Activated gamma-delta T cell treated with Interleukin-2 at 50 U/mL for 16 hours (primary cell): ENCODE measurements around the gene TMEM231.
"Not testable (repeated sequence)": the region's sequence is repeated elsewhere in the genome, so short reads cannot be mapped to it uniquely, and the experiment has no call there.

Experiments used
- DNase-seq: peaks from one replicate; pipeline ENCODE4 v3.0.0-alpha.2; 2020

Gene TMEM231

GRCh38 chr16:75566040-75566757, 10.1 kb upstream of the TMEM231 start, which contains the start of gene GABARAPL2:
GABARAPL2 (plus strand) TSS chr16:75566379; CDS start chr16:75566487, 108 bp downstream.
- peak; percentile 92 for DNase-seq

GRCh38 chr16:75565640-75566039, 9.6 kb upstream of the TMEM231 start:
- DNase-seq, result no peak

- DNase-seq, result no peak
These were observed 3.7 kb upstream of the TMEM231 start for GRCh38 chr16:75559564-75560372.

- no peak for DNase-seq
These were observed 2.9 kb upstream of the TMEM231 start for GRCh38 chr16:75558846-75559401.

- no peak for DNase-seq
These were observed 439 bp upstream of the TMEM231 start for GRCh38 chr16:75556431-75556950.

GRCh38 chr16:75555213-75555706, 792 bp downstream of the TMEM231 start:
- no peak for DNase-seq

GRCh38 chr16:75552951-75553350, 3.1 kb downstream of the TMEM231 start:
- DNase-seq, result no peak

- no peak for DNase-seq
These were observed 5.8 kb downstream of the TMEM231 start for GRCh38 chr16:75550211-75550662.

GRCh38 chr16:75548456-75548855, 7.6 kb downstream of the TMEM231 start:
- not testable (repeated sequence) for DNase-seq

GRCh38 chr16:75546293-75546692, 9.8 kb downstream of the TMEM231 start:
- no peak for DNase-seq

GRCh38 chr16:75545879-75546278, 10.2 kb downstream of the TMEM231 start:
- DNase-seq, result not testable (repeated sequence)

- DNase-seq, result not testable (repeated sequence)
These were observed 13.6 kb downstream of the TMEM231 start for GRCh38 chr16:75542462-75542861.

GRCh38 chr16:75541236-75541635, 14.8 kb downstream of the TMEM231 start:
- DNase-seq, result no peak

GRCh38 chr16:75538882-75539565, 17.0 kb downstream of the TMEM231 start:
- not testable (repeated sequence) for DNase-seq

- DNase-seq, result no peak
These were observed 18.3 kb downstream of the TMEM231 start for GRCh38 chr16:75537776-75538175.

GRCh38 chr16:75535901-75536300, 20.2 kb downstream of the TMEM231 start, which contains the start of gene CHST5:
CHST5 (minus strand) TSS chr16:75536108; CDS start chr16:75530384, 5,724 bp downstream.
- DNase-seq, result no peak

GRCh38 chr16:75535211-75535843, 20.7 kb downstream of the TMEM231 start:
- DNase-seq, result no peak

GRCh38 chr16:75534560-75535205, 21.4 kb downstream of the TMEM231 start:
- DNase-seq, result no peak

- no peak for DNase-seq
These were observed 23.3 kb downstream of the TMEM231 start for GRCh38 chr16:75532791-75533190.

GRCh38 chr16:75532142-75532765, 23.8 kb downstream of the TMEM231 start:
- no peak for DNase-seq

GRCh38 chr16:75529959-75530358, 26.1 kb downstream of the TMEM231 start:
- no peak for DNase-seq
